ENCODE data around the gene FBXO3.

Gene FBXO3

GRCh38 chr11:33751878-33752277 is 22.4 kb downstream of the FBXO3 start:
- no peak for TF ChIP-seq CTCF (IDR thresholded peaks at IDR 0.05; ENCODE audit: low read depth, low read length)
- Histone ChIP-seq H3K36me3 (peaks cover 45% of the 10 kb centered on the region), H3K9me3 (ENCODE audit: severe bottlenecking) (no peaks in the 10 kb centered on the region), H3K27ac (no peak overlapping the region), H3K4me3 (ENCODE audit: low read depth, low read length) (no peak overlapping the region), H3K27me3 (ENCODE audit: insufficient read depth, low read depth, severe bottlenecking) (no peaks in the 10 kb centered on the region)
- no peak for DNase-seq

GRCh38 chr11:33747979-33748378 is 26.3 kb downstream of the FBXO3 start:
- H3K27me3 ChIP-seq (ENCODE audit: insufficient read depth, low read depth, severe bottlenecking), result no peaks in the 10 kb centered on the region
- no peak for DNase-seq
- H3K36me3 ChIP-seq, result peaks cover 19% of the 10 kb centered on the region
- H3K27ac ChIP-seq, result no peak overlapping the region
- no peak overlapping the region for H3K4me3 ChIP-seq (ENCODE audit: low read depth, low read length)
- H3K9me3 ChIP-seq (ENCODE audit: severe bottlenecking), result no peaks in the 10 kb centered on the region
- no peak for TF ChIP-seq CTCF (IDR thresholded peaks at IDR 0.05; ENCODE audit: low read depth, low read length)

GRCh38 chr11:33743291-33743690 is 31.0 kb downstream of the FBXO3 start:
- Histone ChIP-seq H3K27me3 (ENCODE audit: insufficient read depth, low read depth, severe bottlenecking) (no peaks in the 10 kb centered on the region), H3K4me3 (ENCODE audit: low read depth, low read length) (no peak overlapping the region), H3K36me3 (peaks cover 14% of the 10 kb centered on the region), H3K9me3 (ENCODE audit: severe bottlenecking) (no peaks in the 10 kb centered on the region), H3K27ac (no peak overlapping the region)
- DNase-seq, result no peak
- no peak for TF ChIP-seq CTCF (IDR thresholded peaks at IDR 0.05; ENCODE audit: low read depth, low read length)

DNA sequence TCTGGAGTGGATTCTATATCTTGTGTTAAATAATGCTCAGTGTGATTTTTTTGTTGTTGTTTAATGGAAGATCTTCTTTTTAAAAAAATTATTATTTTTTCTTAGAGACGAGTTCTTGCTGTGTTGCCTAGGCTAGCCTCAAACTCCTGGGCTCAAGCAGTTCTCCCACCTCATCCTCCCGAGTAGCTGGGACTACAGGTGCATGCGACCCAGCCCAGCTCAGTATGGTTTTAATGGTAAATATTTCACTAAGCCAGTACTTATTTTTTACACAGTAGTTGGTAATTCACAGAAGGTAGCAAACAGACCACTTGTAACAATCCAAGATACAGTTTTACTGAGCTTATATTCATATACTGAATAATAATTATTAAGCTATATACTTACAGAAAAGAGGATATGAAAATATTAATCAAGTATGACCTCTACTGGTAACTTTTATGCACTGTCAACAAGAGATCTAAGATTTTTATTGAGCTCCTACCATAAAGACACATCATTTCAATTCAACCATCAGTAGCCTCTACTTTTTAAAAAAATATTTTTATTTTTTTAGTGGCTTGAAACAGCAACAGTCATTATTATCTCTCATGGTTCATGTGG is 32.0 kb downstream of the FBXO3 start:
- no peak for TF ChIP-seq CTCF (IDR thresholded peaks at IDR 0.05; ENCODE audit: low read depth, low read length)
- Histone ChIP-seq H3K4me3 (ENCODE audit: low read depth, low read length) (no peak overlapping the region), H3K36me3 (peaks cover 14% of the 10 kb centered on the region), H3K27me3 (ENCODE audit: insufficient read depth, low read depth, severe bottlenecking) (no peaks in the 10 kb centered on the region), H3K9me3 (ENCODE audit: severe bottlenecking) (no peaks in the 10 kb centered on the region), H3K27ac (no peak overlapping the region)
- DNase-seq, result no peak

DNA sequence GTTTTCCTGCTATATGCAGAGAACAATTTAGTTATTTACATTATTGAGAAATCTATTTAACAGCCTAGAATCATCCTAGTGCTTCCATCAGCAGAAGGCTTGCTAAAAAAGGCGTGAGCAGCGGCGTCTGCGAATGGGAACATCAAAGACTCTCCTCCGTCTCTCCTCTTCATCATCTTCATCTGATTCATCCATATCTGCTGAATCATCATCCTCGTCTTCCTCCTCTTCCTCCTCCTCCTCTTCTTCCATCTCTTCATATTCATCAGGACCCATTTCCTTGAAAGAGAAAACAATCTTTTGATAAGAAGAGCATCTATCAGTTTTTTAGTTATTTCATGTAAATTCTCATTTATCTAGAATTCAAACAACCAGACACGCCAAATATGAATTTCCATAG is 32.5 kb downstream of the FBXO3 start:
- H3K4me3 ChIP-seq (ENCODE audit: low read depth, low read length), result no peak overlapping the region
- DNase-seq, result no peak
- no peak for TF ChIP-seq CTCF (IDR thresholded peaks at IDR 0.05; ENCODE audit: low read depth, low read length)
- no peaks in the 10 kb centered on the region for H3K27me3 ChIP-seq (ENCODE audit: insufficient read depth, low read depth, severe bottlenecking)
- no peak overlapping the region for H3K27ac ChIP-seq
- H3K9me3 ChIP-seq (ENCODE audit: severe bottlenecking), result no peaks in the 10 kb centered on the region
- peaks cover 10% of the 10 kb centered on the region for H3K36me3 ChIP-seq

GRCh38 chr11:33737362-33737821 is 36.9 kb downstream of the FBXO3 start:
- DNase-seq, result no peak
- Histone ChIP-seq H3K4me3 (ENCODE audit: low read depth, low read length) (no peak overlapping the region), H3K27me3 (ENCODE audit: insufficient read depth, low read depth, severe bottlenecking) (no peaks in the 10 kb centered on the region), H3K36me3 (peaks cover 3% of the 10 kb centered on the region; the same call in 1 of the 2 replicates), H3K27ac (no peak overlapping the region), H3K9me3 (ENCODE audit: severe bottlenecking) (no peaks in the 10 kb centered on the region)
- TF ChIP-seq CTCF (IDR thresholded peaks at IDR 0.05; ENCODE audit: low read depth, low read length), result no peak
